Medulla oblongata (tissue), 1 donor: ENCODE results near the gene ZNF483.
A peak's percentile ranks its signal among the peaks of the same experiment; 100 is the strongest.
"Not testable (repeated sequence)": the region's sequence is repeated elsewhere in the genome, so short reads cannot be mapped to it uniquely, and the experiment has no call there.

ENCODE experiments used
- DNase-seq: peaks from one replicate; pipeline ENCODE4 v3.0.0-alpha.2; 2015; ENCODE audit errors: extremely low spot score

Gene ZNF483

GRCh38 chr9:111542497-111543254, 17.7 kb downstream of the ZNF483 start:
- no peak for DNase-seq

GRCh38 chr9:111548623-111549022, 23.6 kb downstream of the ZNF483 start:
- DNase-seq, result no peak

- DNase-seq, result not testable (repeated sequence)
Observed at GRCh38 chr9:111555425-111555824, 30.4 kb downstream of the ZNF483 start.

GRCh38 chr9:111559000-111559610, 34.1 kb downstream of the ZNF483 start:
- no peak for DNase-seq

- DNase-seq, result no peak
Observed at GRCh38 chr9:111561165-111561719, 36.3 kb downstream of the ZNF483 start.

- DNase-seq, result peak; percentile 19
Observed at GRCh38 chr9:111566234-111566633, 41.3 kb downstream of the ZNF483 start.

GRCh38 chr9:111568127-111568526, 43.1 kb downstream of the ZNF483 start:
- not testable (repeated sequence) for DNase-seq

GRCh38 chr9:111572950-111573604, 48.1 kb downstream of the ZNF483 start:
- DNase-seq, result peak; percentile 8

GRCh38 chr9:111582888-111583287, 57.9 kb downstream of the ZNF483 start:
- DNase-seq, result no peak

- DNase-seq, result no peak
Observed at GRCh38 chr9:111586378-111586777, 61.4 kb downstream of the ZNF483 start.

- DNase-seq, result no peak
Observed at GRCh38 chr9:111588846-111589245, 63.9 kb downstream of the ZNF483 start.

- DNase-seq, result peak; percentile 57
Observed at GRCh38 chr9:111597852-111598732, 73.1 kb downstream of the ZNF483 start.

- DNase-seq, result peak; percentile 6
Observed at GRCh38 chr9:111598733-111599091, 73.7 kb downstream of the ZNF483 start.

- peak; percentile 64 for DNase-seq
Observed at GRCh38 chr9:111599092-111599954, 74.3 kb downstream of the ZNF483 start, which contains the start of gene PTGR1. PTGR1 (minus strand) TSS chr9:111599647; CDS start chr9:111597422, 2,225 bp downstream.

GRCh38 chr9:111599955-111600343, 75.0 kb downstream of the ZNF483 start:
- no peak for DNase-seq

GRCh38 chr9:111601237-111602018, 76.4 kb downstream of the ZNF483 start:
- no peak for DNase-seq

- DNase-seq, result no peak
Observed at GRCh38 chr9:111603041-111603440, 78.1 kb downstream of the ZNF483 start.

- DNase-seq, result no peak
Observed at GRCh38 chr9:111604054-111604615, 79.2 kb downstream of the ZNF483 start.

GRCh38 chr9:111605041-111605559, 80.1 kb downstream of the ZNF483 start:
- no peak for DNase-seq
